ENCODE results near the gene RICTOR.

DNA sequence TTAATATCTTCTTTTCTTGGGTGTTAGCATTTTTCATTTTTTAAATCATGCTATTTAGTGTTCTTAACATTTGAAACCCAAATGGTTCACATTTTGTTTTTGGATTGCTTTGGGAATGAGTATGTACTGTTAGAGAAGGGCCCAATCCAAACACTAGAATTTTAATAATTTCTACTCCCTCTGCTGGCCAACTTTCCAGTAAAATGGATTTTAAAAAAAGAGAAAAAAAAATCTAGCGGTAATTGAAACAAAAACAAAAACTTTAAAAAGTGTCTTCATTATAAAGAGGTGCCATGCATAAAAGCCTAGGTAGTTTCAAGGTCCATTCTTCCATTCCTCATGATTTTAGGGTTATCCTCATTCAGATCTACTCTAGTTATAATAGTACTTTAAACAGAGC is 32.1 kb upstream of the RICTOR start:
- TF ChIP-seq, protein P1, sequence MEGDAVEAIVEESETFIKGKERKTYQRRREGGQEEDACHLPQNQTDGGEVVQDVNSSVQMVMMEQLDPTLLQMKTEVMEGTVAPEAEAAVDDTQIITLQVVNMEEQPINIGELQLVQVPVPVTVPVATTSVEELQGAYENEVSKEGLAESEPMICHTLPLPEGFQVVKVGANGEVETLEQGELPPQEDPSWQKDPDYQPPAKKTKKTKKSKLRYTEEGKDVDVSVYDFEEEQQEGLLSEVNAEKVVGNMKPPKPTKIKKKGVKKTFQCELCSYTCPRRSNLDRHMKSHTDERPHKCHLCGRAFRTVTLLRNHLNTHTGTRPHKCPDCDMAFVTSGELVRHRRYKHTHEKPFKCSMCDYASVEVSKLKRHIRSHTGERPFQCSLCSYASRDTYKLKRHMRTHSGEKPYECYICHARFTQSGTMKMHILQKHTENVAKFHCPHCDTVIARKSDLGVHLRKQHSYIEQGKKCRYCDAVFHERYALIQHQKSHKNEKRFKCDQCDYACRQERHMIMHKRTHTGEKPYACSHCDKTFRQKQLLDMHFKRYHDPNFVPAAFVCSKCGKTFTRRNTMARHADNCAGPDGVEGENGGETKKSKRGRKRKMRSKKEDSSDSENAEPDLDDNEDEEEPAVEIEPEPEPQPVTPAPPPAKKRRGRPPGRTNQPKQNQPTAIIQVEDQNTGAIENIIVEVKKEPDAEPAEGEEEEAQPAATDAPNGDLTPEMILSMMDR (conservative IDR thresholded peaks at IDR 0.05; ENCODE audit: low read depth, low read length): peak; percentile 45
- TF ChIP-seq MAFK (IDR thresholded peaks at IDR 0.05; ENCODE audit: low read depth, low read length) (no peak), SMC3 (IDR thresholded peaks at IDR 0.05; ENCODE audit: low read depth, low read length) (peak; percentile 35; the same call in 1 of the 2 replicates), BHLHE40 (IDR thresholded peaks at IDR 0.05; ENCODE audit: low read depth, low read length) (no peak), POLR2A (IDR thresholded peaks at IDR 0.05; ENCODE audit: low read depth, low read length) (no peak), CEBPB (IDR thresholded peaks at IDR 0.05; ENCODE audit: low read depth, low read length) (no peak), MXI1 (IDR thresholded peaks at IDR 0.05; ENCODE audit: borderline replicate concordance, low read depth, low read length) (no peak)
- TF ChIP-seq, protein P2, sequence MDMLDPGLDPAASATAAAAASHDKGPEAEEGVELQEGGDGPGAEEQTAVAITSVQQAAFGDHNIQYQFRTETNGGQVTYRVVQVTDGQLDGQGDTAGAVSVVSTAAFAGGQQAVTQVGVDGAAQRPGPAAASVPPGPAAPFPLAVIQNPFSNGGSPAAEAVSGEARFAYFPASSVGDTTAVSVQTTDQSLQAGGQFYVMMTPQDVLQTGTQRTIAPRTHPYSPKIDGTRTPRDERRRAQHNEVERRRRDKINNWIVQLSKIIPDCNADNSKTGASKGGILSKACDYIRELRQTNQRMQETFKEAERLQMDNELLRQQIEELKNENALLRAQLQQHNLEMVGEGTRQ (IDR thresholded peaks at IDR 0.05; ENCODE audit: low read depth, low read length): no peak
